K562 (cell line): ENCODE results near the gene SNRPB. TPM values are rescaled to one million over a fixed set of nuclear protein-coding genes. Genes with fewer than 3 reads are reported as not detected.
A peak's percentile ranks its signal among the peaks of the same experiment; 100 is the strongest.

Experiments used
- ELF2 ChIP-seq: fragments of 250-450 bp; sonication (Bioruptor Pico); IDR thresholded peaks from 2 replicates; pipeline ENCODE4 v1.5.0; 2021; ENCODE audit warnings: mild to moderate bottlenecking
- FOXJ3 ChIP-seq: sonication (generic); formaldehyde crosslinking; IDR thresholded peaks from 2 replicates; pipeline ENCODE4 v1.4.0; 2020; ENCODE audit warnings: mild to moderate bottlenecking, missing genetic modification reagents
- FOXP1 ChIP-seq: sonication (generic); formaldehyde crosslinking; IDR thresholded peaks from 2 replicates; pipeline ENCODE4 v1.8.0; 2022; ENCODE audit warnings: mild to moderate bottlenecking, missing genetic modification reagents
- HMG20B ChIP-seq: fragments of 250-450 bp; sonication (Bioruptor Pico); IDR thresholded peaks from 2 replicates; pipeline ENCODE4 v1.5.0; 2021; ENCODE audit warnings: mild to moderate bottlenecking
- KDM2B ChIP-seq: fragments of 250-450 bp; sonication (Bioruptor Pico); IDR thresholded peaks from 2 replicates; pipeline ENCODE4 v1.8.0; 2021; ENCODE audit warnings: mild to moderate bottlenecking, moderate library complexity
- PATZ1 ChIP-seq: fragments of 250-450 bp; sonication (Bioruptor Pico); IDR thresholded peaks from 2 replicates; pipeline ENCODE4 v1.5.0; 2020; ENCODE audit warnings: mild to moderate bottlenecking, borderline replicate concordance
- PHF20 ChIP-seq: fragments of 450-650 bp; IDR thresholded peaks from 2 replicates; pipeline ENCODE4 v1.6.1; 2018; ENCODE audit not compliant: partially characterized antibody
- PML ChIP-seq: IDR thresholded peaks from 2 replicates; pipeline ENCODE4 v1.6.1; 2012; ENCODE audit warnings: low read length, inconsistent platforms
- STAT6 ChIP-seq: sonication (generic); formaldehyde crosslinking; IDR thresholded peaks from 2 replicates; pipeline ENCODE4 v1.8.1; 2023; ENCODE audit warnings: mild to moderate bottlenecking, missing genetic modification reagents
- TARDBP ChIP-seq: fragments of 450-650 bp; IDR thresholded peaks from 2 replicates; pipeline ENCODE4 v1.6.1; 2016
- TCFL5 ChIP-seq: fragments of 250-450 bp; sonication (Bioruptor Pico); conservative IDR thresholded peaks from 2 replicates; pipeline ENCODE4 v1.6.1; 2021; ENCODE audit warnings: mild to moderate bottlenecking, moderate library complexity, matching md5 sums
- TFAP4 ChIP-seq: sonication (generic); formaldehyde crosslinking; IDR thresholded peaks from 2 replicates; pipeline ENCODE4 v1.8.0; 2022; ENCODE audit warnings: missing genetic modification reagents, mild to moderate bottlenecking, moderate library complexity, borderline replicate concordance
- TRIM28 ChIP-seq: fragments of 450-650 bp; IDR thresholded peaks from 2 replicates; pipeline ENCODE4 v1.6.1; 2017
- XRCC3 ChIP-seq: fragments of 450-650 bp; IDR thresholded peaks from 2 replicates; pipeline ENCODE4 v1.6.1; 2017; ENCODE audit warnings: mild to moderate bottlenecking, moderate library complexity
- ZNF175 ChIP-seq: fragments of 200-800 bp; sonication (Bioruptor generic); IDR thresholded peaks from 2 replicates; pipeline ENCODE4 v1.6.1; 2016; ENCODE audit warnings: low read depth, mild to moderate bottlenecking, missing genetic modification characterization, missing compliant biosample characterization
- ZNF263 ChIP-seq: sonication (generic); formaldehyde crosslinking; IDR thresholded peaks from 2 replicates; pipeline ENCODE4 v1.8.0; 2022; ENCODE audit warnings: mild to moderate bottlenecking, missing genetic modification reagents, borderline replicate concordance
- ZNF280B ChIP-seq: fragments of 250-450 bp; sonication (Bioruptor Pico); IDR thresholded peaks from 2 replicates; pipeline ENCODE4 v1.5.1; 2021; ENCODE audit warnings: mild to moderate bottlenecking
- ZNF717 ChIP-seq: fragments of 250-450 bp; sonication (Bioruptor Pico); IDR thresholded peaks from 2 replicates; pipeline ENCODE4 v1.5.0; 2021
- ZNF830 ChIP-seq: fragments of 250-450 bp; sonication (Bioruptor Pico); IDR thresholded peaks from 2 replicates; pipeline ENCODE4 v1.5.0; 2021; ENCODE audit warnings: mild to moderate bottlenecking
- polyA plus RNA-seq, 8 experiments: library from polyadenylated mRNA; depleted of rRNA in 4 of 8; stranded (reverse) in 5 of 8; unstranded in 3 of 8; fragments of >200 nt; fragmentation: Nextera tagmentation in 2 of 8; fragmentation: Illumina TruSeq in 1 of 8; extraction: Ambion mirVana in 2 of 8; extraction: Trizol in 1 of 8; gene quantifications; 2 replicates each; pipeline versions ENCODE4 v1.2.1 to v1.2.3, GENCODE V29; 2011 to 2014; ENCODE audit warnings: inconsistent platforms in 1 of 8, missing spikeins in 1 of 8
- total RNA-seq, 7 experiments: library from RNA; depleted of rRNA in 6 of 7; stranded (reverse); fragments of >200 nt in 6 of 7; fragmentation: Illumina TruSeq in 2 of 7; extraction: Trizol in 2 of 7; gene quantifications; 2 replicates each; pipeline versions ENCODE4 v1.2.1 to v1.2.3, GENCODE V29; 2011 to 2021; ENCODE audit warnings: low replicate concordance in 1 of 7

Gene SNRPB
- total and polyA plus RNA-seq, 9 of the 15 experiments (the other 6 are each of a cell fraction or from before 2014, with no cell fraction given) = 13.1 to 615 (median 266) TPM

DNA sequence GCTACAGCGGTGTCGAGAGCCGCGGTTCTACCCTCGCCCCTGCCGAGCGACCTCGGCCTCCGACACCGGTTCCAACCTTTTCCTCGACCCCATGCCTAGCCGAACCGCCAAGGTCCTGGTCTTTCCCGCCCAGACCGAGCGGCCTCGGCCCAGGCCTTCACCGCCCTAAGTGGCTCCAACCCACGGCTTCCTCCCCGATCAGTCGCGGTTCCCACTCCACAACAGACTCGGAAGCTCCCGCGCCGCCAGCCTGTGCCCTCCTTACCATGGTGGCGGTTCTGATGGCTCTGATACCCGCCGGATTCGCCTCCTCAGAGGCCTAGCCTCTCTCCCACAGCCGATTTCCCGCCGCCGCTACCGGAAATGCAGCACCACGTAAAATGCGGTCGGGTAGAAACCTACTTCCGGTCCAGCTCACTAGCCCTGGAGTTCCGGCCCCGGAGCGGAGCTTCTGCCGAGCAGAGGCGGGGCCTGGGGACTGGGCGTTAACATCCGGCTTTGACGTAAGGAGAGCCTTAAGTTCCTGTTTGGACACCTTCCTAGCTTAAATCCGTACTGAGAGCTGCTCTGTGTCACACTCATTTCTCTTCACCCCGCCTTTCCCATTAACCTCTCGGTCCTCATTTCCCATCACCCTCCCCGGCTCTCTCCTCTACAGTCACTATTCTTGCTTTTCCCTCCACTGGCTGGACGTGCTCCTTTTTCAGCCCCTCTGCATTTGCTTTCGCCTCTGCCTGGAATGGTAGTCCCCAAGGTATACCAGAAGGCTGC lies at the start of gene SNRPB (continued):
- TF ChIP-seq TFAP4 (CRISPR knock-in tag) = peak; percentile 91
- TF ChIP-seq FOXP1 (CRISPR knock-in tag) = 0 out of 2 replicates have a peak, but pooled peaks have one; percentile 26
- TF ChIP-seq STAT6 = no peak
- no peak for TF ChIP-seq FOXJ3 (CRISPR knock-in tag)
- no peak for TF ChIP-seq ZNF717
- TF ChIP-seq PHF20 = peak; percentile 92
- TF ChIP-seq TARDBP = no peak
- peak; percentile 85 for TF ChIP-seq PML
- peak; percentile 52; the same call in 1 of the 2 replicates for TF ChIP-seq ELF2 (CRISPR knock-in tag)
- 0 out of 2 replicates have a peak, but pooled peaks have one; percentile 30 for TF ChIP-seq TRIM28
- TF ChIP-seq HMG20B = no peak
- TF ChIP-seq ZNF830 = no peak; the same call in 1 of the 2 replicates
- no peak for TF ChIP-seq KDM2B (CRISPR knock-in tag)
- TF ChIP-seq XRCC3 = no peak
- no peak for TF ChIP-seq ZNF280B (CRISPR knock-in tag)
- TF ChIP-seq ZNF175 = no peak
- no peak for TF ChIP-seq ZNF263 (CRISPR knock-in tag)
- no peak for TF ChIP-seq TCFL5 (CRISPR knock-in tag)
- TF ChIP-seq PATZ1 (CRISPR knock-in tag) = no peak
